SW480 (cell line): ENCODE data around the gene AMMECR1.

Experiments
- DNase-seq: peaks from one replicate; pipeline ENCODE4 v3.0.0-alpha.2; 2016; ENCODE audit warnings: low spot score

The AMMECR1 gene

GRCh38 chrX:110311437-110312230, 6.3 kb downstream of the AMMECR1 start:
- DNase-seq = no peak

- DNase-seq = no peak
Measured at GRCh38 chrX:110310896-110311295, 7.0 kb downstream of the AMMECR1 start.

- no peak for DNase-seq
Measured at GRCh38 chrX:110310000-110310790, 7.7 kb downstream of the AMMECR1 start.

- no peak for DNase-seq
Measured at GRCh38 chrX:110308220-110308619, 9.7 kb downstream of the AMMECR1 start.

GRCh38 chrX:110304884-110305283, 13.0 kb downstream of the AMMECR1 start:
- DNase-seq = no peak

GRCh38 chrX:110304371-110304770, 13.5 kb downstream of the AMMECR1 start:
- no peak for DNase-seq

- no peak for DNase-seq
Measured at GRCh38 chrX:110302975-110303374, 14.9 kb downstream of the AMMECR1 start.

- no peak for DNase-seq
Measured at GRCh38 chrX:110301194-110301593, 16.7 kb downstream of the AMMECR1 start.

GRCh38 chrX:110294087-110294486, 23.8 kb downstream of the AMMECR1 start:
- DNase-seq = no peak

- no peak for DNase-seq
Measured at GRCh38 chrX:110293658-110294057, 24.2 kb downstream of the AMMECR1 start.

GRCh38 chrX:110287605-110288004, 30.3 kb downstream of the AMMECR1 start:
- no peak for DNase-seq

- peak; percentile 25 for DNase-seq
Measured at GRCh38 chrX:110286106-110286505, 31.8 kb downstream of the AMMECR1 start.

GRCh38 chrX:110284159-110284558, 33.7 kb downstream of the AMMECR1 start:
- no peak for DNase-seq

GRCh38 chrX:110282922-110283321, 35.0 kb downstream of the AMMECR1 start:
- no peak for DNase-seq

GRCh38 chrX:110281377-110281776, 36.5 kb downstream of the AMMECR1 start:
- no peak for DNase-seq

- DNase-seq = no peak
Measured at GRCh38 chrX:110280954-110281353, 36.9 kb downstream of the AMMECR1 start.

- DNase-seq = no peak
Measured at GRCh38 chrX:110277609-110278008, 40.3 kb downstream of the AMMECR1 start.

- DNase-seq = no peak
Measured at GRCh38 chrX:110276778-110277177, 41.1 kb downstream of the AMMECR1 start.

- no peak for DNase-seq
Measured at GRCh38 chrX:110268886-110269285, 49.0 kb downstream of the AMMECR1 start.

- no peak for DNase-seq
Measured at GRCh38 chrX:110268395-110268794, 49.5 kb downstream of the AMMECR1 start.

- DNase-seq = no peak
Measured at GRCh38 chrX:110267874-110268273, 50.0 kb downstream of the AMMECR1 start.

- DNase-seq = peak; percentile 1
Measured at GRCh38 chrX:110265661-110266060, 52.2 kb downstream of the AMMECR1 start.

- DNase-seq = no peak
Measured at GRCh38 chrX:110259117-110259516, 58.8 kb downstream of the AMMECR1 start.
